Endothelial cell of umbilical vein (primary cell): ENCODE data around the gene DDAH2.
A peak's percentile ranks its signal among the peaks of the same experiment; 100 is the strongest.

ENCODE experiments used
- EZH2 ChIP-seq: IDR thresholded peaks from 2 replicates; pipeline ENCODE4 v1.6.1; 2012; ENCODE audit warnings: borderline replicate concordance, low read depth, mild to moderate bottlenecking, moderate library complexity, low read length, inconsistent platforms; ENCODE audit not compliant: severe bottlenecking
- JUN ChIP-seq: IDR thresholded peaks from 2 replicates; pipeline ENCODE4 v1.6.1; 2011; ENCODE audit warnings: borderline replicate concordance, low read depth; ENCODE audit not compliant: insufficient read length, insufficient read depth
- MYC ChIP-seq: IDR thresholded peaks from one replicate; pipeline ENCODE4 v1.6.1; 2011; ENCODE audit warnings: mild to moderate bottlenecking, low read depth, low read length
- POLR2A ChIP-seq: IDR thresholded peaks from 2 replicates; pipeline ENCODE4 v1.6.1; 2012; ENCODE audit warnings: low read depth, mild to moderate bottlenecking, control low read depth, low read length
- POLR2AphosphoS5 ChIP-seq: IDR thresholded peaks from 2 replicates; pipeline ENCODE4 v1.6.1; 2012; ENCODE audit warnings: low read depth, mild to moderate bottlenecking, control low read depth, low read length, moderate library complexity; ENCODE audit not compliant: insufficient read depth
- TF ChIP-seq, protein P1 (sequence below), 2 donors: IDR thresholded peaks; 1 replicate in 1 of 2; 2 replicates in 1 of 2; pipeline ENCODE4 v1.5.1; 2011; ENCODE audit warnings: low read length in 2 of 2, mild to moderate bottlenecking in 2 of 2, moderate library complexity in 2 of 2, control low read depth in 1 of 2, inconsistent platforms in 1 of 2, low read depth in 1 of 2; ENCODE audit not compliant: insufficient read depth in 1 of 2; ENCODE audit errors: extremely low read depth in 1 of 2
- TF ChIP-seq, protein P2 (sequence below): IDR thresholded peaks from 2 replicates; pipeline ENCODE4 v1.6.1; 2011; ENCODE audit not compliant: insufficient read depth, insufficient read length

DNA sequence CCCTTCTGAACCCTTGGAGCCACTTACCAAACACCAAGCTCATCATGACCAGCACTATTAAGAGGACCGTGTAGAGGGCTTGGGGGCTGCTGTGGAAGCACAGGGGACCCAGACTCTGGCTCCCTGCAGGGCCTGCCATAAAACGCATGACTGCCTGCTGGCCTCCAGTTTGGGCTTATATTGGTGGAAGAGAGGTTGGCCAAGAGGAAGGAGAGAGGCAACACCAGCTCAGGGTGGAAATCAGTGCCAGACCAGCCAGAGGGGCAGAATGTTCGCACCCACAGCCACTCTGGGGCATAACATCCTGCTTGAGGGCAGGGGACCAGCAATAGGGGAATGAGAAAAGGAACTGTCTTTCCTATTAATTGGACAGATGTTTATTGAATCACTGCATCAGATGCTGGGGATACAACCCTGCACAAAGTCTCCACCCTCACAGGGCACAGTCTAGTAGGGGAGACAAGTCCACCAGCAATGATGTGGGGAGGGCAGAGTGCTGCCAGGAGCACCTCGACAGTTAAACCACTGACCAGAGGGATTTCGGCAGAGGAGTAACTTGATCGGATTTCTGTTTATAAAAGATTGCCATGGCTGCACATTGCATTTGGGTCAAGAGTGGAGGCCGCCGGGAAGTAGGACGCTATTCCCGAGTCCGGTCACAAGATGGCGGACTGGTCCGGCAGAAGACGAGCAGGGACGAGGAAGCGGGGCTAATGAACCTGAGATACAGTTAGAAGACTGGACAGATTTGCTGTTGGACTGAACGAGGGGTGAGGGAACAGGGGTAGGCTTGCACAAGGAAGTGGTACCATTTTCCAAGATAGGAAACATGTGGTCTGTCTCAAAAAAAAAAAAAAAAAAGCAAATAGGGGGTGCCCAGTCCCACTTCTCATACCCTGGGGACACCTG, 48.6 kb downstream of the DDAH2 start, which contains the start of gene LY6G5C:
- TF ChIP-seq MYC (no peak), POLR2AphosphoS5 (no peak), POLR2A (no peak), EZH2 (no peak), JUN (no peak)
- TF ChIP-seq, protein P1, sequence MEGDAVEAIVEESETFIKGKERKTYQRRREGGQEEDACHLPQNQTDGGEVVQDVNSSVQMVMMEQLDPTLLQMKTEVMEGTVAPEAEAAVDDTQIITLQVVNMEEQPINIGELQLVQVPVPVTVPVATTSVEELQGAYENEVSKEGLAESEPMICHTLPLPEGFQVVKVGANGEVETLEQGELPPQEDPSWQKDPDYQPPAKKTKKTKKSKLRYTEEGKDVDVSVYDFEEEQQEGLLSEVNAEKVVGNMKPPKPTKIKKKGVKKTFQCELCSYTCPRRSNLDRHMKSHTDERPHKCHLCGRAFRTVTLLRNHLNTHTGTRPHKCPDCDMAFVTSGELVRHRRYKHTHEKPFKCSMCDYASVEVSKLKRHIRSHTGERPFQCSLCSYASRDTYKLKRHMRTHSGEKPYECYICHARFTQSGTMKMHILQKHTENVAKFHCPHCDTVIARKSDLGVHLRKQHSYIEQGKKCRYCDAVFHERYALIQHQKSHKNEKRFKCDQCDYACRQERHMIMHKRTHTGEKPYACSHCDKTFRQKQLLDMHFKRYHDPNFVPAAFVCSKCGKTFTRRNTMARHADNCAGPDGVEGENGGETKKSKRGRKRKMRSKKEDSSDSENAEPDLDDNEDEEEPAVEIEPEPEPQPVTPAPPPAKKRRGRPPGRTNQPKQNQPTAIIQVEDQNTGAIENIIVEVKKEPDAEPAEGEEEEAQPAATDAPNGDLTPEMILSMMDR (IDR thresholded peaks at IDR 0.05; ENCODE audit: extremely low read depth in 1 of 2, insufficient read depth in 1 of 2, low read depth in 1 of 2, low read length in 2 of 2), result peak; percentile 60 to 66
- TF ChIP-seq, protein P2, sequence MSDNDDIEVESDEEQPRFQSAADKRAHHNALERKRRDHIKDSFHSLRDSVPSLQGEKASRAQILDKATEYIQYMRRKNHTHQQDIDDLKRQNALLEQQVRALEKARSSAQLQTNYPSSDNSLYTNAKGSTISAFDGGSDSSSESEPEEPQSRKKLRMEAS, result no peak
